Neural cell (in vitro differentiated cells): ENCODE measurements around the gene GRIP1.

ENCODE experiments used
- EP300 ChIP-seq: fragments of 450-650 bp; conservative IDR thresholded peaks from 2 replicates; pipeline ENCODE4 v1.6.1; 2014; ENCODE audit warnings: antibody characterized with exemption, mild to moderate bottlenecking, moderate library complexity; ENCODE audit not compliant: poor library complexity, severe bottlenecking
- EZH2 ChIP-seq: fragments of 200-600, 300-800 bp; shearing (Covaris generic), sonication (generic); IDR thresholded peaks from 2 replicates; pipeline ENCODE4 v1.6.1; 2014; ENCODE audit warnings: antibody characterized with exemption, low read length, borderline replicate concordance, mild to moderate bottlenecking; ENCODE audit not compliant: insufficient read depth, poor library complexity, severe bottlenecking
- MXI1 ChIP-seq: fragments of 450-650 bp; conservative IDR thresholded peaks from 2 replicates; pipeline ENCODE4 v1.6.1; 2014; ENCODE audit warnings: antibody characterized with exemption, mild to moderate bottlenecking; ENCODE audit not compliant: poor library complexity, severe bottlenecking
- POLR2AphosphoS5 ChIP-seq: IDR thresholded peaks from 2 replicates; pipeline ENCODE4 v1.6.1; 2012
- RAD21 ChIP-seq: fragments of 450-650 bp; conservative IDR thresholded peaks from 2 replicates; pipeline ENCODE4 v1.6.1; 2014; ENCODE audit warnings: antibody characterized with exemption, mild to moderate bottlenecking, moderate library complexity
- SMC3 ChIP-seq: fragments of 450-650 bp; conservative IDR thresholded peaks from 2 replicates; pipeline ENCODE4 v1.6.1; 2014; ENCODE audit warnings: antibody characterized with exemption, mild to moderate bottlenecking, moderate library complexity; ENCODE audit not compliant: poor library complexity
- TAF1 ChIP-seq: IDR thresholded peaks from 2 replicates; pipeline ENCODE4 v1.6.1; 2012; ENCODE audit warnings: low read depth
- TF ChIP-seq, protein P1 (sequence below): fragments of 450-650 bp; IDR thresholded peaks from 2 replicates; pipeline ENCODE4 v1.5.1; 2014; ENCODE audit warnings: antibody characterized with exemption, mild to moderate bottlenecking, moderate library complexity; ENCODE audit not compliant: poor library complexity, severe bottlenecking
- TF ChIP-seq, protein P2 (sequence below): IDR thresholded peaks from 2 replicates; pipeline ENCODE4 v1.6.1; 2012; ENCODE audit warnings: borderline replicate concordance

DNA sequence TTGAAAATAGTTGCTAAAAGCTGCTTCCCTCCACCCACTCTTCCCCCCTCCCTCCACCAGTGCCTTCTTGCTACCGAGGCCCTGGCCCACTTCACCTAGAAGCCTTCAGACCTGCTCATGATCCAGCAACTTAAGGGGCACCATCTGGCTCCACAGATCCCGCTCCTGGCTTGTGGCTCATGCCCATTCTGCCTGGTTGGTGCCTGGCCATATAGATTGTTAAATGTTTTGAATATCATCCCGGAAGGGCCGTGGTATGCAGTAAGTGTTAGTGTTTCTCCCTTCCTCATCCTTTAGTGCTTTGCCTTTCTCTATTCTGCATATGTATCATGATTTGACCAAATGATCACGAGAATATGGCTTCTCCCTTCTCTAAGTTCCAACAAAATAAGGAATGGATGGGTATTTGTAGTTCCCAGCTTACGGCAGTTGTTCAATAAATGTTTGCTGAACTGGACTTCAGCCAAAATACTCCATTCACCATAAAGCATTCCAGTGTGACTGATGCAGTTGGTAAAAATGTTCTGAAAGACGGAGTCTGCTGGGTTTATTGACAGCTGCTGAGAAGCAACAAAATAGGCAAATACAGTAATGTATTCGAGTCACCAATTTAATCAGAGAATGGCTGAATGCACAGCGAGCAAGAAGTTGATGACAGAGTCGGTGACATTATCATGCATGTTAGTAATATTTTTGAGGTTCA, 30.7 kb downstream of the GRIP1 start:
- TF ChIP-seq, protein P1, sequence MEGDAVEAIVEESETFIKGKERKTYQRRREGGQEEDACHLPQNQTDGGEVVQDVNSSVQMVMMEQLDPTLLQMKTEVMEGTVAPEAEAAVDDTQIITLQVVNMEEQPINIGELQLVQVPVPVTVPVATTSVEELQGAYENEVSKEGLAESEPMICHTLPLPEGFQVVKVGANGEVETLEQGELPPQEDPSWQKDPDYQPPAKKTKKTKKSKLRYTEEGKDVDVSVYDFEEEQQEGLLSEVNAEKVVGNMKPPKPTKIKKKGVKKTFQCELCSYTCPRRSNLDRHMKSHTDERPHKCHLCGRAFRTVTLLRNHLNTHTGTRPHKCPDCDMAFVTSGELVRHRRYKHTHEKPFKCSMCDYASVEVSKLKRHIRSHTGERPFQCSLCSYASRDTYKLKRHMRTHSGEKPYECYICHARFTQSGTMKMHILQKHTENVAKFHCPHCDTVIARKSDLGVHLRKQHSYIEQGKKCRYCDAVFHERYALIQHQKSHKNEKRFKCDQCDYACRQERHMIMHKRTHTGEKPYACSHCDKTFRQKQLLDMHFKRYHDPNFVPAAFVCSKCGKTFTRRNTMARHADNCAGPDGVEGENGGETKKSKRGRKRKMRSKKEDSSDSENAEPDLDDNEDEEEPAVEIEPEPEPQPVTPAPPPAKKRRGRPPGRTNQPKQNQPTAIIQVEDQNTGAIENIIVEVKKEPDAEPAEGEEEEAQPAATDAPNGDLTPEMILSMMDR = no peak
- no peak for TF ChIP-seq RAD21
- no peak for TF ChIP-seq SMC3
- no peak for TF ChIP-seq EP300
- TF ChIP-seq TAF1 = no peak
- no peak for TF ChIP-seq EZH2
- TF ChIP-seq MXI1 = no peak
- TF ChIP-seq, protein P2, sequence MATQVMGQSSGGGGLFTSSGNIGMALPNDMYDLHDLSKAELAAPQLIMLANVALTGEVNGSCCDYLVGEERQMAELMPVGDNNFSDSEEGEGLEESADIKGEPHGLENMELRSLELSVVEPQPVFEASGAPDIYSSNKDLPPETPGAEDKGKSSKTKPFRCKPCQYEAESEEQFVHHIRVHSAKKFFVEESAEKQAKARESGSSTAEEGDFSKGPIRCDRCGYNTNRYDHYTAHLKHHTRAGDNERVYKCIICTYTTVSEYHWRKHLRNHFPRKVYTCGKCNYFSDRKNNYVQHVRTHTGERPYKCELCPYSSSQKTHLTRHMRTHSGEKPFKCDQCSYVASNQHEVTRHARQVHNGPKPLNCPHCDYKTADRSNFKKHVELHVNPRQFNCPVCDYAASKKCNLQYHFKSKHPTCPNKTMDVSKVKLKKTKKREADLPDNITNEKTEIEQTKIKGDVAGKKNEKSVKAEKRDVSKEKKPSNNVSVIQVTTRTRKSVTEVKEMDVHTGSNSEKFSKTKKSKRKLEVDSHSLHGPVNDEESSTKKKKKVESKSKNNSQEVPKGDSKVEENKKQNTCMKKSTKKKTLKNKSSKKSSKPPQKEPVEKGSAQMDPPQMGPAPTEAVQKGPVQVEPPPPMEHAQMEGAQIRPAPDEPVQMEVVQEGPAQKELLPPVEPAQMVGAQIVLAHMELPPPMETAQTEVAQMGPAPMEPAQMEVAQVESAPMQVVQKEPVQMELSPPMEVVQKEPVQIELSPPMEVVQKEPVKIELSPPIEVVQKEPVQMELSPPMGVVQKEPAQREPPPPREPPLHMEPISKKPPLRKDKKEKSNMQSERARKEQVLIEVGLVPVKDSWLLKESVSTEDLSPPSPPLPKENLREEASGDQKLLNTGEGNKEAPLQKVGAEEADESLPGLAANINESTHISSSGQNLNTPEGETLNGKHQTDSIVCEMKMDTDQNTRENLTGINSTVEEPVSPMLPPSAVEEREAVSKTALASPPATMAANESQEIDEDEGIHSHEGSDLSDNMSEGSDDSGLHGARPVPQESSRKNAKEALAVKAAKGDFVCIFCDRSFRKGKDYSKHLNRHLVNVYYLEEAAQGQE = no peak
- no peak for TF ChIP-seq POLR2AphosphoS5
